Bronchial epithelial cell (primary cell): ENCODE measurements around the gene MRC2. TPM values are rescaled to one million over a fixed set of nuclear protein-coding genes. Genes with fewer than 3 reads are reported as not detected.

Experiments used
- DNase-seq: peaks from one replicate; pipeline ENCODE4 v3.0.0-alpha.2; 2010; ENCODE audit warnings: low read depth
- FAIRE-seq: peaks from 2 replicates; lab custom pipeline; 2011; peaks lifted over from hg19 to GRCh38; lab: Jason Lieb, UNC
- H3K27me3 ChIP-seq: 2 replicates; pipeline ENCODE4 v1.5.1; 2011; ENCODE audit warnings: low read length; ENCODE audit not compliant: control insufficient read depth, insufficient read depth
- H3K36me3 ChIP-seq: 2 replicates; pipeline ENCODE4 v1.5.1; 2011; ENCODE audit warnings: low read length; ENCODE audit not compliant: control insufficient read depth, insufficient read depth
- H3K4me3 ChIP-seq: 2 replicates; pipeline ENCODE4 v1.5.1; 2011; ENCODE audit warnings: mild to moderate bottlenecking, low read depth, low read length, control low read depth
- CTCF ChIP-seq: IDR thresholded peaks from 2 replicates; pipeline ENCODE4 v1.5.1; 2011; ENCODE audit warnings: mild to moderate bottlenecking, moderate library complexity, low read length, control low read depth, inconsistent platforms; ENCODE audit not compliant: insufficient read depth, severe bottlenecking
- total RNA-seq: library from RNA; depleted of rRNA; stranded (reverse); fragments of >200 nt; gene quantifications from 2 replicates; pipeline ENCODE4 v1.2.1, GENCODE V29; 2014

The MRC2 gene
- total RNA-seq, 1 donor from 2014 or later = 9.2 TPM

GRCh38 chr17:62739645-62740388 lies 112.3 kb downstream of the MRC2 start:
- Histone ChIP-seq H3K36me3 (no peaks in the 10 kb centered on the region), H3K4me3 (no peak overlapping the region), H3K27me3 (no peaks in the 10 kb centered on the region)
- no peak for TF ChIP-seq CTCF
- DNase-seq = no peak
- FAIRE-seq = no peak

- TF ChIP-seq CTCF = no peak
- no peak for FAIRE-seq
- no peaks in the 10 kb centered on the region for H3K27me3 ChIP-seq
- no peak overlapping the region for H3K4me3 ChIP-seq
- DNase-seq = no peak
- no peaks in the 10 kb centered on the region for H3K36me3 ChIP-seq
Observed at GRCh38 chr17:62741290-62741689, 113.8 kb downstream of the MRC2 start.

Other genes starting within 250 kb of the MRC2 start
- gene EFCAB3, start 247.1 kb upstream of the MRC2 start, total RNA-seq = not detected in 2 replicates
- 21.3 and 30.0 TPM in 2 replicates for gene METTL2A, start 203.8 kb upstream of the MRC2 start, total RNA-seq
- gene TLK2, start 148.8 kb upstream of the MRC2 start, total RNA-seq = 37.4 and 40.6 TPM in 2 replicates
- not detected in 2 replicates for gene MARCHF10, start 180.6 kb downstream of the MRC2 start, total RNA-seq